Superior temporal gyrus (tissue), 1 donor: ENCODE data around the gene PCID2.
"Not testable (repeated sequence)": the region's sequence is repeated elsewhere in the genome, so short reads cannot be mapped to it uniquely, and the experiment has no call there.

Experiments
- DNase-seq: peaks from one replicate; pipeline ENCODE4 v3.0.0-alpha.2; 2016; ENCODE audit errors: extremely low spot score

The PCID2 gene

GRCh38 chr13:113208421-113209335 lies at the start of gene PCID2:
PCID2 (minus strand) TSS chr13:113208669; CDS start chr13:113208634, 35 bp downstream.
- DNase-seq, result peak; percentile 91

- DNase-seq, result not testable (repeated sequence)
These were observed 49.4 kb upstream of the PCID2 start for GRCh38 chr13:113257908-113258307.

GRCh38 chr13:113252516-113253095 lies 44.1 kb upstream of the PCID2 start:
- no peak for DNase-seq

- no peak for DNase-seq
These were observed 37.7 kb upstream of the PCID2 start for GRCh38 chr13:113245849-113246796.

GRCh38 chr13:113243847-113244246 lies 35.4 kb upstream of the PCID2 start:
- no peak for DNase-seq

GRCh38 chr13:113241623-113242022 lies 33.2 kb upstream of the PCID2 start:
- DNase-seq, result not testable (repeated sequence)

- no peak for DNase-seq
These were observed 31.5 kb upstream of the PCID2 start for GRCh38 chr13:113239986-113240385.

- no peak for DNase-seq
These were observed 30.9 kb upstream of the PCID2 start for GRCh38 chr13:113239357-113239756.

GRCh38 chr13:113238536-113238935 lies 30.1 kb upstream of the PCID2 start:
- no peak for DNase-seq

GRCh38 chr13:113233101-113233500 lies 24.6 kb upstream of the PCID2 start:
- no peak for DNase-seq

GRCh38 chr13:113232208-113233003 lies 23.9 kb upstream of the PCID2 start:
- DNase-seq, result no peak

GRCh38 chr13:113231306-113232207 lies 23.1 kb upstream of the PCID2 start:
- DNase-seq, result no peak

- DNase-seq, result no peak
These were observed 21.3 kb upstream of the PCID2 start for GRCh38 chr13:113229791-113230190.

- no peak for DNase-seq
These were observed 20.7 kb upstream of the PCID2 start for GRCh38 chr13:113229161-113229560.

GRCh38 chr13:113226873-113227450 lies 18.5 kb upstream of the PCID2 start:
- DNase-seq, result no peak

GRCh38 chr13:113225515-113225914 lies 17.0 kb upstream of the PCID2 start:
- DNase-seq, result no peak

- no peak for DNase-seq
These were observed 16.0 kb upstream of the PCID2 start for GRCh38 chr13:113224486-113224885.

- no peak for DNase-seq
These were observed 14.6 kb upstream of the PCID2 start for GRCh38 chr13:113223070-113223469.

- no peak for DNase-seq
These were observed 12.4 kb upstream of the PCID2 start for GRCh38 chr13:113220877-113221276.

- no peak for DNase-seq
These were observed 11.7 kb upstream of the PCID2 start for GRCh38 chr13:113220141-113220598.
